Esophagus squamous epithelium (tissue), 5 donors: ENCODE measurements around the gene OTOS. TPM values are rescaled to one million over a fixed set of nuclear protein-coding genes. Genes with fewer than 3 reads are reported as not detected.

Experiments used
- DNase-seq: peaks from one replicate; lab custom pipeline; 2025; lab: John Stamatoyannopoulos, UW
- H3K27ac ChIP-seq, 4 donors: fragments of 200-600 bp; sonication (generic); one replicate each; pipeline ENCODE4 v1.5.1; 2016 to 2019; ENCODE audit warnings: mild to moderate bottlenecking in 1 of 4
- H3K27me3 ChIP-seq, 4 donors: fragments of 200-600 bp; sonication (generic); 1 replicate in 3 of 4; 2 replicates in 1 of 4; pipeline versions ENCODE4 v1.5.1 to v1.6.0; 2017 to 2021; ENCODE audit warnings: antibody characterized with exemption in 1 of 4
- H3K36me3 ChIP-seq, 3 donors: fragments of 200-600 bp; sonication (generic); one replicate each; pipeline ENCODE4 v1.5.1; 2016 to 2019
- H3K4me1 ChIP-seq, 3 donors: fragments of 200-600 bp; sonication (generic); one replicate each; pipeline ENCODE4 v1.5.1; 2017 to 2019
- H3K4me3 ChIP-seq, 4 donors: fragments of 200-600 bp; sonication (generic); 1 replicate in 3 of 4; 2 replicates in 1 of 4; pipeline ENCODE4 v1.5.1; 2016 to 2019; ENCODE audit warnings: mild to moderate bottlenecking in 2 of 4, moderate library complexity in 1 of 4
- H3K9me3 ChIP-seq, 3 donors: fragments of 200-600 bp; sonication (generic); one replicate each; pipeline ENCODE4 v1.5.1; 2016 to 2019
- CTCF ChIP-seq, 6 experiments: fragments of 450-650 bp in 4 of 6; fragments of 200-600 bp in 2 of 6; sonication (generic) in 2 of 6; IDR thresholded peaks; one replicate each; pipeline ENCODE4 v1.5.1; 2016 to 2019; ENCODE audit warnings: antibody characterized with exemption in 6 of 6, mild to moderate bottlenecking in 4 of 6, moderate library complexity in 4 of 6
- POLR2A ChIP-seq, 4 donors: fragments of 450-650 bp; IDR thresholded peaks; one replicate each; pipeline ENCODE4 v1.6.1; 2017; ENCODE audit warnings: antibody characterized with exemption in 4 of 4, mild to moderate bottlenecking in 4 of 4, moderate library complexity in 3 of 4
- WGBS, 2 donors: methylation state at CpG; one replicate each; pipeline ENCODE4 v1.1.5; 2018; 5-methylcytosine and 5-hydroxymethylcytosine counted together
- intact Hi-C: fragments of 100-400 bp; cut with DNase I; formaldehyde crosslinking; loops from one replicate; pipeline ENCODE4 v1.15.0; 2022
- total RNA-seq, 4 donors: library from RNA; depleted of rRNA; stranded (reverse); fragments of >200 nt; gene quantifications; one replicate each; pipeline ENCODE4 v1.1.0, GENCODE V29; 2016
- donor health status: DM: yes; HTN: yes; CAD: no.

Gene OTOS
- total RNA-seq, 4 donors from 2014 or later, result not detected

GRCh38 chr2:240127191-240127750, 13.2 kb downstream of the OTOS start:
- TF ChIP-seq POLR2A (IDR thresholded peaks at IDR 0.05) (no peak), CTCF (IDR thresholded peaks at IDR 0.05) (no peak)
- peaks cover 4 to 21% (median 10%) of the 10 kb centered on the region in 3 donors for H3K4me1 ChIP-seq
- DNase-seq, result no peak
- H3K36me3 ChIP-seq, result peaks cover 19 to 62% (median 21%) of the 10 kb centered on the region in 3 donors
- intact Hi-C loops, result no loop called here
- 100% methylated on average over 2 to 3 of the region's 7 CpGs for WGBS, 2 donors
- H3K27ac ChIP-seq, result no peak overlapping the region
- no peaks in the 10 kb centered on the region for H3K27me3 ChIP-seq
- no peak overlapping the region for H3K4me3 ChIP-seq
- no peaks in the 10 kb centered on the region for H3K9me3 ChIP-seq

- H3K4me3 ChIP-seq, result no peak overlapping the region
- H3K4me1 ChIP-seq, result peaks cover 4 to 21% (median 10%) of the 10 kb centered on the region in 3 donors
- TF ChIP-seq CTCF (IDR thresholded peaks at IDR 0.05), result no peak
- no peak for TF ChIP-seq POLR2A (IDR thresholded peaks at IDR 0.05)
- peaks cover 17 to 56% (median 19%) of the 10 kb centered on the region in 3 donors for H3K36me3 ChIP-seq
- intact Hi-C loops, result no loop called here
- no peaks in the 10 kb centered on the region for H3K27me3 ChIP-seq
- H3K9me3 ChIP-seq, result no peaks in the 10 kb centered on the region
- no peak overlapping the region for H3K27ac ChIP-seq
- no peak for DNase-seq
- 87 to 90% methylated on average over 9 to 10 of the region's 10 CpGs for WGBS, 2 donors
These were observed 13.7 kb downstream of the OTOS start for GRCh38 chr2:240126731-240127130.

GRCh38 chr2:240125742-240126141, 14.7 kb downstream of the OTOS start:
- Histone ChIP-seq H3K4me3 (no peak overlapping the region), H3K27ac (no peak overlapping the region), H3K4me1 (peaks cover 4 to 21% (median 10%) of the 10 kb centered on the region in 3 donors), H3K36me3 (peaks cover 12 to 46% (median 19%) of the 10 kb centered on the region in 3 donors), H3K9me3 (no peaks in the 10 kb centered on the region), H3K27me3 (no peaks in the 10 kb centered on the region)
- no peak for DNase-seq
- TF ChIP-seq CTCF (IDR thresholded peaks at IDR 0.05) (no peak), POLR2A (IDR thresholded peaks at IDR 0.05) (no peak)
- 83 to 90% methylated on average over 6 to 10 of the region's 14 CpGs for WGBS, 2 donors
- intact Hi-C loops, result no loop called here

GRCh38 chr2:240124651-240125030, 15.8 kb downstream of the OTOS start:
- peaks cover 4 to 19% (median 10%) of the 10 kb centered on the region in 3 donors for H3K4me1 ChIP-seq
- H3K27me3 ChIP-seq, result no peaks in the 10 kb centered on the region
- H3K9me3 ChIP-seq, result no peaks in the 10 kb centered on the region
- WGBS, 2 donors, result 100% methylated on average over 1 to 3 of the region's 8 CpGs
- no peak overlapping the region for H3K27ac ChIP-seq
- DNase-seq, result no peak
- H3K36me3 ChIP-seq, result peaks cover 4 to 35% (median 10%) of the 10 kb centered on the region in 3 donors
- intact Hi-C loops, result no loop called here
- TF ChIP-seq POLR2A (IDR thresholded peaks at IDR 0.05) (no peak), CTCF (IDR thresholded peaks at IDR 0.05) (no peak)
- no peak overlapping the region for H3K4me3 ChIP-seq

- no peak for DNase-seq
- Histone ChIP-seq H3K9me3 (no peaks in the 10 kb centered on the region), H3K4me1 (peaks cover 4 to 13% (median 7%) of the 10 kb centered on the region in 3 donors), H3K27me3 (no peaks in the 10 kb centered on the region), H3K36me3 (peaks cover 0 to 30% (median 9%) of the 10 kb centered on the region in 3 donors), H3K4me3 (no peak overlapping the region), H3K27ac (no peak overlapping the region)
- no peak for TF ChIP-seq POLR2A (IDR thresholded peaks at IDR 0.05)
- TF ChIP-seq CTCF (IDR thresholded peaks at IDR 0.05), result no peak
- WGBS, 2 donors, result 91 to 92% methylated on average over 16 to 20 of the region's 24 CpGs
- intact Hi-C loops, result no loop called here
These were observed 16.4 kb downstream of the OTOS start for GRCh38 chr2:240123821-240124650.
